Activated CD4-positive, CD25-positive, alpha-beta regulatory T cell treated with anti-CD3 and anti-CD28 coated beads, Interleukin-2, amount 50 U/mL, for 24 hours (primary cell): ENCODE data around the gene TTBK1.

Experiments
- ATAC-seq, 2 donors: fragments of 150-1000 bp; cut with Tn5 transposase; one replicate each; pipeline ENCODE4 v1.10.0; 2021; ENCODE audit warnings: mild to moderate bottlenecking in 1 of 2, moderate library complexity in 1 of 2

The TTBK1 gene

GRCh38 chr6:43226192-43226851, 17.0 kb upstream of the TTBK1 start:
- no peak for ATAC-seq

GRCh38 chr6:43228951-43229802, 14.1 kb upstream of the TTBK1 start, which contains the start of gene DNPH1:
Gene DNPH1, minus strand, starts transcription at chr6:43229481. Its CDS starts 25 bp downstream, at chr6:43229456.
- ATAC-seq, result peak; percentile 81

DNA sequence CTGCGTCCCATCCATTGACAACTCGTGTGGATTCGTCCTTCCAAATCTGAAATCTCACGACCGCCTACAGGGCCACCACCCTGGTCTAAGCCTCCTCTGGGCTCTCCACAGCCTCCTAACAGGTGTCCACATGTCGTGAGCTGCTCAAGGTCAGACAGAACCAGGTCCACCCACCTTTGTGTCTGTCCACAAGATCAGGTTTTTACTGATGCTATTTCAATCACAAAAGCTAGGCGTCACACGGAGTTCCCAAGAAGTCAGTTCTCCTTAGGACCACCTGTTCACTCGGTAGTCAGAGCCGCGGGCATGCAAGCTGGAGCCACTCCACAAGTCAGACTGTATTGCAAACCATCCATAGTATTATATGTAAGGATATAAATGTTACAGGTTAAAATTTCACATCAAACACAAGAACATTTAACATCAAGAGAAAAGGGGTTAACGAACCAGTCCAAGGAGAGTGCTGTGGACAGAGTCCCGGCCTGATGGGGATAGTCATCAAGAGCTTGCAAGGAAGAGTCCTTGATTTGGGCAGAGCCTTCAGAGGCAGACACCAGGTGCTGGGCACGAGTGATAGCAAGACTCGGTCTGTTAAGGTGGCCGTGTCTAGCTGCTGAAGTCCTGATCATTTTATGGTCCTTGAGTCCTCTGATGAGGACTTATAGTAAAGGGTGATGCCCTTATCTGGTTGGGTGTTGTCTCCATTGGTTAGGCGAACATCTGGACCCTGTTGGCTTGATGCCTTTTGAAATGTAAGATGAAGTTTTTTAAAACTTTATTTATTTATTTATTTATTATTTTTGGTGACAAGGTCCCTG, 13.3 kb upstream of the TTBK1 start:
- no peak for ATAC-seq

- ATAC-seq, result no peak
These were observed 12.2 kb upstream of the TTBK1 start for GRCh38 chr6:43231053-43231452.

DNA sequence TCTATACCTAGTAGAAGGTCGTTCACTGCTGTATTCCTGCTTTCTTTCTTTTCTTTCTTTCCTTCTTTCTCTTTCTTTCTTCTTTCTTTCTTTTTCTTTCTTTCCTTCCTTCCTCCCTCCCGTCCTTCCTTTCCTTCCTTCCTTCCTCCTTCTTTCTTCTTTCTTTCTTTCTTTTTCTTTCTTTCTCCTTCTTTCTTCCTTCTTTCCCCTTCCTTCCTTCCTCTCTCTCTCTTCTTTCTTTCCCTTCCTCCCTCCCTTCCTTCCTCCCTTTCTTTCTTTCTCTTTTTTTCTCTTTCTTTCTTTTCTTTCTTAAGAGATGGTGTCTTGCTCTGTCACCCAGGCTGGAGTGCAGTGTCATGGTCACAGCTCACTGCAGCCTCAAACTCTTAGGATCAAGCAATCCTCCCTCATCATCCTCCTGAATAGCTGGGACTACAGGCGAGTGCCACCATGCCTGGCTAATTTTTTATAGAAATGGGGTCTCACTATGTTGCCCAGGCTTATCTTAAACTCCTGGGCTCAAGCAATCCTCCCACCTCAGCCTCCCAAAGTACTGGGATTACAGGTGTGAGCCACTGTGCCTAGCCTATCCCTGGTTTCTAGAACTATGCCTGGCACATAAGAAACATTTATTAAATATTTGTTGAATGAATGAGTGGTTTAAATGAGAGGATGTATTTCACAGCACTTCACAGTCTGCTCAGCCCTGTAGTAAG, 11.4 kb upstream of the TTBK1 start:
- ATAC-seq, result no peak

DNA sequence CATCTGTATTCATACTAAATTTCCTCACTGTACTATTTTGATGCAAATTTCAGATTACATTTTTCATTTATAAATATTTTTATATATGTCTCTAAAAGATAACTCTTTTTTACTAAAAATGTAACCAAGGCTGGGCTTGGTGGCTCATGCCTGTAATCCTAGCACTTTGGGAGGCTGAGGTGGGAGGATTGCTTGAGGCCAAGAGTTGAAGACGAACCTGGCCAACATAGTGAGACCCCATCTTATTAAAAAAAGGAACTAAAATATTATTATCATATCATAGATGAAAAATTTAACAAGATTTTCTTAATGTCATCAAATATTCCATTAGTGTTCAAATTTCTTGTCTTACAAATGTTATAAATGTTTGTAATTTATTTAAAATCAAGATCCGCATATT, 7.4 kb upstream of the TTBK1 start:
- no peak for ATAC-seq

DNA sequence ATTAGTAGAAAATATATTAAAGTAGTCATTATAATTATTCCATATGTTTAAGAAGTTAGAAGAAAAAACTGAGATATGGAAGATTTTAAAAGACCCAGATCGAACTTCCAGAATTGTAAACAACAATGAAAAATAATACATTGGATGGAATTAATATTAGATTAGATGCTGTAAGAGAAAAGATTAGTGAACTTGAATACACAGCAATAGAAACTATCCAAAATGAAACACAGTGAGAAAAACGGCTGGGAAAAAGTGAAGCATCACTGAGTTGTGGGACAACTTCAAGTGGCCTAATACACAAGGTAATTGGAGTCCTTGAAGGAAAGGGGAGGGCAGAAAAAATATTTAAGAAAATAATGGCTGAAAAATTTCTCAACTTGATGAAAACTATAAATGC, 4.2 kb upstream of the TTBK1 start:
- no peak for ATAC-seq

DNA sequence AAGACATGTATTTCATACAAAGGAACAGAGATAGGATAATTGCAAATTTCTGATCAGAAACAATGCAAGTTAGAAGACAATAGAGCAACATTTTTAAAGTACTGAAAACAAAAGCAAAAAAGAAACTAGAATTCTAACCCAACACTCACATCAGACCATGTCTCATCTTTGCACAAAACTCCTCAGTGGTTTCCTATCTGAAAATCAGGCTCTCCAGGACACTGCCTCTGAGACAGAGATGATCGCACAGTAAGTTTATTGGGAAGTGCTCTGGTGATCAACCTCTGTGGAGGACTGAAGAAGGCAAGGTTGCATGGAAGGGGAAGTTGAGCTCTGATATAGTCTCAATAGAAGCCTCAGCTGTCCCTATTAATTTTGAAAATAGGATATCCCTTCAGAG, 2.3 kb upstream of the TTBK1 start:
- ATAC-seq, result peak in 1 of 2 donors; percentile 28

- no peak for ATAC-seq
These were observed 1.8 kb upstream of the TTBK1 start for GRCh38 chr6:43241446-43241845.

DNA sequence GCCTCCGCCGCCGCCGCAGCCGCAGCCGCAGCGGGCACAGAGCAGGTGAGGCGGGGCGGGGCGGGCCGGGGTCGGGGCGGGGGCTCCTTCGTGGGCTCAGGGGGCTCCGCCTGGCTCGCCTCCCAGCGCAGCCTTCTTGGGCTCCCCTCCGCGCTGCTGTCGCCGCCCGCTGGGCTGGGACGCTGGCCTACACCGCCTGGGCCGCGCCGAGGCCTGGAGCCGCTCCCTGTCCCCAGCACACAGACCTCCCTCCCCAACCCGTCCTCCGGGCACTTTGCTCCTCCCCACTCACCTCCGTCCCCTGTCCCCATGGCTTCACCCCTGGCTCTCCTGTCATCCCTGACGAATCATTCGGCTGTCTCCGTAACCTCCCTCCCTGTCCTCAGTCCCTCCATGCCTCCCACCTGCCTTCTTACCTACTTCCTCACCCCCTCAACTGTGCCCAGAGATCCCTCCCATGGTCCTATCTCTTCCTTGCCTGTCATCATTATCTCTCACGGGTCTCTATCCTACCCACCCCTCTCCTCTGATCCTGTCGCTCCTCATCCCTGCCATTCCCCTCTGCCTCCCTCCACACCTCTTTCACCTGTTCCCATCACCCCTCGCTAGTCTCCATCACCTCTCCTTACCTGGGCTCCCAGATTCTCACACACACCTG, 512 bp downstream of the TTBK1 start:
- no peak for ATAC-seq

DNA sequence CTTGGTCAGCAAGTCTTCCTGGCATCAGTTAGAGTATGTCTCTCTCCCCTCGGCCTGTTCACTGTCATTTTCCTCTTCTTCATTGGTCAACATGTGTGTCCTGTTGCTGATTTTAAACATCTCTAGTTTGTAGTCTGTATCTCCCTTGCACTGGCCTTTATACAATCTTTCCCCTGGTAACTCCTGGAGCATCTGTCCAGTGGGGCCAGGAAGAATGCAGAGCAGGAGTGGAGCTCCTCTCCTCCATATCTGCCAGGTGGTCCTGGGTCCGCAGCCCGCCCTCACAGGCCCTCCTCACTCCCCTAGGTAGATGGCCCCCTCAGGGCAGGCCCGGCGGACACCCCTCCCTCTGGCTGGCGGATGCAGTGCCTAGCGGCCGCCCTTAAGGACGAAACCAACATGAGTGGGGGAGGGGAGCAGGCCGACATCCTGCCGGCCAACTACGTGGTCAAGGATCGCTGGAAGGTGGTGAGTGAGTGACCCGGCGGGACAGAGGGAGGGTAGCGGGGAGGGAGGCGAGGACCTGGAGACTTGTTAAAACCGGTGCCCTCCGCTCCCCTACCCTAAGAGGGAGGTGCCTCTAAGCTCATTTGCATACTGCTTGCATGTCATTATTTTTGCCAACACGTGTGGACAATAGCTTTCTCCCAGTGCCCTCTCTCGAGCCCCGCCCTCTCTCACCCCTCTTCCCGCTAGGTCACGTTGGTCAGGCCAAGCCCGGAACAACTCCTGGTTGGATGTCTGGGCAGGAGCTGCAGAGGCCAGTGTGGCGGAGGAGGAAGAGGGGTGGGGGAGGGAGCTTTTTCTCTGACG, 3.2 kb downstream of the TTBK1 start:
- peak; percentile 6 to 16 for ATAC-seq

DNA sequence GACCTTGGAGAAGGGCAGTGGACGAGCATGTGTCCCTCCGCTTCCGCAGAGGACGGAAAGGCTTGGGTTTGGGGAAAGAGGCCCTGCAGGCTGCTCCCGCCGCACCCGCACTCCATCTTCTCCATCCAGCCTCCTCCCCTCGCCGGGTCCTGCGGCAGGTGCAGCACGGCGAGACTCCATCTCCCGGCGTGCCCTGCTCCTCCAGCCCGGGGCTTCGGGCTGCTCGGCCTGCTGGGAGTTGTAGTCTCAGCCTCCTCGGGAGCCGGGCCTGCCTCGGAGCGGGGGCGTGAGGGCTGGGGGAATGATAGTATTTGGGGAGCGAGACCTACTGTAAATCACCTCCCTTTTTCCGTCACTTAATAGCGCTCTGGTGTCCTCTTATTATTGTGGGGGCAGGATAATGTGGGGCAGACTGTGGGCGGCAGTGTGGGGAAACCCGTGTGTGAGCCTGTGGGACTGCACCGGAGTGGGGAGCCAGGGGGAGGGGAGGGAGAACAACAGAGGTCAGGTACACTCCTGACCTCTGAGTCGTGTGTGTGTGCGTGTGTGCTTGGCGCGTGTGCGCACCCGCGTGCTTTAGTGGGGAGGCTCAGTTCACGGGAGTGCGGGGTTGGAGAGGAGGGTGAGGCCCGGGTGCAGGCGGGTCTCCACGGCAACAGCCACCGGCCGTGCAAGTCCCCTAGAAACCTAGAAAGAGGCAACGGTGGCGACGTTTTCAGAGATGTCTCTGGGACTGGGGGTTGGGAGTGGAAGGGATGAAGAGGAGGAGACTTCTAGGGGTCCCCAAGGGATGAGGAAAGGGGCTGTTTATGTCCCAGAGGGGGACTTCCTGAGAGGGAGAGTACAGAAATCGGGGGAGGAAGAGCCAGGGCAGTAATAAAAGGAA, 4.1 kb downstream of the TTBK1 start:
- ATAC-seq, result peak; percentile 98 to 99

DNA sequence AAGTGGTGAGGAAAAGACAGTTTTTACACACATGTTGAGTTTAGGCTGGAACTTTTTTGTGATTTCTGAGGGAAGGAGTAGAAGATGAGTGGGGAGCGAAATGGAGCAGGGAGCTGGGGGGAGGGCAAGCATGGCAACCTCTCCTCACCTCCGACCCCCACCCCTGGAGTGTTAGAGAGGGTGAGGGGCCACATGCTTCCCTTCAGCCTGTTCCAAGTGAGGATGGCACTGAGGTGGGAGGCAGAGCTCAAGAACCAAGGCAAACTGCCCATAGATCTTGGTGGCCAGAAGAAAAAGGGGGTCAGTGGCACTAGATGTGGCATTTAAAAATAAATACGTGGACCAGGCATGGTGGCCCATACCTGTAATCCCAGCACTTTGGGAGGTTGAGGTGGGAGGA, 4.8 kb downstream of the TTBK1 start:
- no peak for ATAC-seq

GRCh38 chr6:43248791-43249190, 5.5 kb downstream of the TTBK1 start:
- ATAC-seq, result no peak

- ATAC-seq, result no peak
These were observed 7.7 kb downstream of the TTBK1 start for GRCh38 chr6:43250992-43251373.

DNA sequence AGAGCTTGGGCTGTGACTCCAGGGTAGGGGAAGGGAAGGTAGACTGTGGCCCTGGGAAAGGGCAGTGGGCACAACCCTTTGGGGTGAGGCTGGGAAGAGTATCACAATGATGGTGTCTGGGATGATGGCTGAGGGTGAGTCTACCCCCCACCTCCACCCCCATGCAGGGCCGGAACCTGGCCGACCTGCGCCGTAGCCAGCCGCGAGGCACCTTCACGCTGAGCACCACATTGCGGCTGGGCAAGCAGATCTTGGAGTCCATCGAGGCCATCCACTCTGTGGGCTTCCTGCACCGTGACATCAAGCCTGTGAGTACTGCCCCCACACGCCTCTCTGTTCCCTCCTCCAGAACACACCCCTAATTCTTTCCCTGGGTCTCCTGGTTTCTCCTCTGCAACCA, 10.1 kb downstream of the TTBK1 start:
- no peak for ATAC-seq

DNA sequence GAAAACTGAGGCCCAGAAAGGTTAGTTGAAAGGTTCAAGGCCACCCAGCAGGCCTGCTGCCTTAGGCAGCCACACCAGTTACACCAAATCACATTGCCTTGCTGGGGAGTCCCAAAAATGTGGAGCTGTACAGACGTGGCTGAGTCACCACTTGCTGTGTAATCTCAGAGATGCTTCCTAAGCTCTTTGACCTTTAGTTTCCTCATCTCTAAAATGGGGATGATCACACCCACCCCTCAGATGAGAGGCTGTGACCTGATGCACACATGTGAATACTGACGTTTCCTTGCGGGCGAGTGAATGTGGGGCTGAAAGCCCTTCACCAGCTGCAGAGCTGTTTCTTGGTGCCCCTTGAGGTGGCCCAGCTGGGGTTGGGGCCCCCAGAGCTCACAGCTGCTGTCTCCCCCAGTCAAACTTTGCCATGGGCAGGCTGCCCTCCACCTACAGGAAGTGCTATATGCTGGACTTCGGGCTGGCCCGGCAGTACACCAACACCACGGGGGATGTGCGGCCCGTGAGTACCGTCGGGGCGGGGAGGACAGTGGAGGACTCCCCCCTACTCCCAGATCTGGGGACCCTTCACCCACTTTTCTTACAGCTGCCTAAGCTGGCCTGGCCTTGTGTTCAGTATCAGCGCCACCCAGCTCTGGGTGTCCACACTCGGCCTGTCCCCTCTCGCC, 11.0 kb downstream of the TTBK1 start:
- peak; percentile 83 to 88 for ATAC-seq

- ATAC-seq, result no peak
These were observed 11.6 kb downstream of the TTBK1 start for GRCh38 chr6:43254846-43255245.

- no peak for ATAC-seq
These were observed 12.2 kb downstream of the TTBK1 start for GRCh38 chr6:43255408-43256054.
